ENCODE results near the gene PFN3.

PFN3 gene

GRCh38 chr5:177399997-177400868 is at the start of gene PFN3:
TSS of gene PFN3 (minus strand) at chr5:177400661. CDS start at chr5:177400576, 85 bp downstream.
- DNase-seq = no peak

- DNase-seq = no peak
Observed at GRCh38 chr5:177449140-177450061, 48.9 kb upstream of the PFN3 start.

GRCh38 chr5:177448244-177448950 is 47.9 kb upstream of the PFN3 start:
- DNase-seq = no peak

GRCh38 chr5:177447611-177448243 is 47.3 kb upstream of the PFN3 start:
- DNase-seq = peak in 50 of 51 donors; percentile 35 to 95 (median 80)

- peak in 45 of 51 donors; percentile 22 to 81 (median 70) for DNase-seq
Observed at GRCh38 chr5:177447066-177447610, 46.7 kb upstream of the PFN3 start.

GRCh38 chr5:177446200-177447065 is 46.0 kb upstream of the PFN3 start, which contains the start of gene PRR7:
TSS of gene PRR7 (plus strand) at chr5:177446814. CDS start at chr5:177455068, 8,254 bp downstream.
- peak in 46 of 51 donors; percentile 25 to 83 (median 66) for DNase-seq

- DNase-seq = no peak
Observed at GRCh38 chr5:177445917-177446199, 45.4 kb upstream of the PFN3 start.

- DNase-seq = no peak
Observed at GRCh38 chr5:177445052-177445916, 44.8 kb upstream of the PFN3 start.

- no peak for DNase-seq
Observed at GRCh38 chr5:177444106-177445051, 43.9 kb upstream of the PFN3 start.

GRCh38 chr5:177443144-177443983 is 42.9 kb upstream of the PFN3 start:
- no peak for DNase-seq

- no peak for DNase-seq
Observed at GRCh38 chr5:177442066-177442826, 41.8 kb upstream of the PFN3 start.

GRCh38 chr5:177440990-177441780 is 40.7 kb upstream of the PFN3 start:
- no peak for DNase-seq

- DNase-seq = no peak
Observed at GRCh38 chr5:177440211-177440989, 39.9 kb upstream of the PFN3 start.

GRCh38 chr5:177439518-177440053 is 39.1 kb upstream of the PFN3 start:
- no peak for DNase-seq

All from hypothalamus (tissue), 51 donors.